Choroid plexus epithelial cell (primary cell): ENCODE data around the gene OSBPL9.

ENCODE experiments used
- DNase-seq: peaks from one replicate; pipeline ENCODE4 v3.0.0-alpha.2; 2010; ENCODE audit warnings: low read depth
- H3K4me3 ChIP-seq: 2 replicates; pipeline ENCODE4 v1.5.1; 2011; ENCODE audit warnings: low read depth, mild to moderate bottlenecking, control low read depth, low read length, moderate library complexity
- CTCF ChIP-seq: conservative IDR thresholded peaks from 2 replicates; pipeline ENCODE4 v1.5.1; 2011; ENCODE audit warnings: low read depth, mild to moderate bottlenecking, control low read depth, inconsistent platforms, low read length, moderate library complexity

The OSBPL9 gene

DNA sequence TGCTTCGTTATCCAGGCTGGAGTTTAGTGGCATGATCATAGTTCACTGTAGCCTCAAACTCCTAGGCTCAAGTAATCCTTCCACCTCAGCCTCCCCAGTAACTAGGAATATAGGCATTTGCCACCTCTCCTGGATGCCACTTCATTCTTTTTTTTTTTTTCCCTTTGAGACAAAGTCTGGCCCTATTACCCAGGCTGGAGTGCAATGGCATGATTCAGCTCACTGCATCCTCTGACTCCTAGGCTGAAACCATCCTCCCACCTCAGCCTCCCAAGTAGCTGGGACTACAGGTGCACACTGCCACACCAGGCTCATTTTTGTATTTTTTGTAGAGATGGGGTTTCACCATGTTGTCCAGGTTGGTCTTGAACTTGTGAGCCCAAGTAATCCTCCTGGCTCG, 19.3 kb downstream of the OSBPL9 start:
- DNase-seq: no peak
- no peak overlapping the region for H3K4me3 ChIP-seq
- no peak for TF ChIP-seq CTCF

DNA sequence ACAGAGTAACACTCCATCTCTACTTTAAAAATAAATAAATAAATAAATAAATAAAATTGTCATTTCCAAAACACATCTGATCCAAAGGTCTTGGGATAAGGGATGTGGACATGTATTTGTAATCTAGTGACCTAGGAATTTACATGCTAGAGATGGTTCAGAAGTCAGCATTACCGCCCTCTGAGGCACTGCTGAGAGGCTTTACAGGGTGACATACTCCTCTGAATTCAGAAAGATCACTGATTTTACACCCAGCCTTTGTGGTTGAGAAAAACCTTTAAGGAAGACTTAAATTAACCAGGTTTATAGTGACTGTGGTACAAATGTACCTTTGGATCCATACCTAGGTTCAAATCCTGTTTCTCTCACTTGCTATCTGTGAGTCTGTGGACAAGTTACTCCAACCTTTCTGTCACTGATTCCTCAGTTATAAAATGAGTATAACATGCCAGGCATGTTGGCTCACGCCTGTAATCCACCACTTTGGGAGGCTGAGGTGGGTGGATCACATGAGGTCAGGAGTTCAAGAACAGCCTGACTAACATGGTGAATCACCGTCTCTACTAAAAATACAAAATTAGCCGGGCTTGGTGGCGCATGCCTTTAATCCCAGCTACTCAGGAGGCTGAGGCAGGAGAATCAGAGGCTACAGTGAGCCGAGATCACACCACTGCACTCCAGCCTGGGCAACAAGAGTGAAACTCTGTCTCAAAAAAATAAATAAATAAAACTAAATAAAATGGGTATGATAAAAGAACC, 20.1 kb downstream of the OSBPL9 start:
- H3K4me3 ChIP-seq: no peak overlapping the region
- TF ChIP-seq CTCF: no peak
- peak; percentile 83 for DNase-seq

DNA sequence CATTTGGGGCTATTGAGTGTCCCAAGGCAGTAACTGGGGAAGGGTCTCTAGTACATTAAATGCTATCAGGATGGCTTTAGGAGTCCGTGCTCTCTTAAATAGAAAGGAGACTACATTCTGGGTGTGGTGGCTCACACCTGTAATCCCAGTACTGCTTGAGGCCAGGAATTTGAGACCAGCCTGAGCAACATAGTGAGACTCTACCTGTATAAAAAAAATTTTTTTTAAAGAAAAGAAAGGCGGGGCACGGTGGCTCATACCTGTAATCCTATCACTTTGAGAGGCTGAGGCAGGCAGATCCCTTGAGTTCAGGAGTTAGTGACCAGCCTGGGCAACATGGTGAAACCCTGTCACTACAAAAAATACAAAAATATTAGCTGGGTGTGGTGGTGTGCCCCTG, 21.5 kb downstream of the OSBPL9 start:
- TF ChIP-seq CTCF: no peak
- DNase-seq: no peak
- H3K4me3 ChIP-seq: no peak overlapping the region

DNA sequence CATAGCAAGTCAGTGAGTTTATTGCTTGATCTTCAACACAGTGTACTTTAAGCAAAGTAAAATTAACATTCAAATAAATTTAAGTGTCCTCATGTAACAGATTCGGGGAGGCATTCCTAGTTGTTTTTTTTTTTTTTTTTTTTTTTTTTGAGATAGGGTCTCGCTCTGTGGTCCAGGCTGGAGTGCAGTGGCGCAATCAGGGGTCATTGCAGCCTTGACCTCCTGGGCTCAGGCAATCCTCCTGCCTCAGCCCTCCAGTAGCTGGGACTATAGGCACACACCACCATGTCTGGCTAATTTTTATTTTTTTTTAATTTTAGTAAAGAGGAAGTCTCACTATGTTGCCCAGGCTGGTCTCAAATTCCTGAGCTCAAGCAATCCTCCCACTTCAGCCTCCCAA, 22.8 kb downstream of the OSBPL9 start:
- no peak for TF ChIP-seq CTCF
- no peak overlapping the region for H3K4me3 ChIP-seq
- DNase-seq: no peak

DNA sequence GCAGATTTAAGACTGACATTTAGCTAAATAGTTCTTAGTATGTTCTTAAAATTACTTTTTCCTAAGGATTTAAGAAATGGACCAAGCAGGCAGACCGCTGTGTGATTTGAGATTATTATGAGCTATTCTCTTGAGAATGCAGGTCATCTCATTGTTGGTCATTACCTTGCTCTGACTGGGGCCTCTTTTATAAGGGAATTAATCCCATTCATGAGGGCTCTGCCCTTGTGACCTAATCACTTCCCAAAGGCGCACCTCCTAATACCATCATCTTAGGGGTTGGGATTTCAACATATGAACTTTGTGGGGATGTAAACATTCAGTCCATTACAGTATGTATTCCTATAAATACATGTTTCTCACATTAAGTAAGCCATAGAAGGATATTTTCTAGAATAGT, 24.2 kb downstream of the OSBPL9 start:
- TF ChIP-seq CTCF: no peak
- DNase-seq: no peak
- no peak overlapping the region for H3K4me3 ChIP-seq

DNA sequence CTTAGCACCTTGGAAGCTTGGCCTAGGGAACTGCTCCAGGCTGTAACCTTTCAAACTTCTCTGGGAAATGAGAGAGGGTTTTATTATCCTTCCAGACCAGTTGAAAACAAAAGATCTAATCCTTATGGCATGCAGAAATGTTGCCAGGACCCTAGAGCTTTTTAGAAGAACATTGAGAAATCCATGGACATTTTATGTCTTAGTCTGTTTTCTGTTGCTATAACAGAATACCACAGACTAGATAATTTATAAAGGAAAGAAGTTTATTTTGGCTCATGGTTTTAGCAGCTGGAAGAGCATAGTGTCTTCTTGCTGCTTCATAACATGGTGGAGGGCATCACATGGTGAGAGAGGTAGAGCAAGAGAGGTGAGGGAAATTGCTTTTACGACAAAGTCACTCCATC, 25.8 kb downstream of the OSBPL9 start:
- no peak overlapping the region for H3K4me3 ChIP-seq
- DNase-seq: peak; percentile 97
- TF ChIP-seq CTCF: no peak

DNA sequence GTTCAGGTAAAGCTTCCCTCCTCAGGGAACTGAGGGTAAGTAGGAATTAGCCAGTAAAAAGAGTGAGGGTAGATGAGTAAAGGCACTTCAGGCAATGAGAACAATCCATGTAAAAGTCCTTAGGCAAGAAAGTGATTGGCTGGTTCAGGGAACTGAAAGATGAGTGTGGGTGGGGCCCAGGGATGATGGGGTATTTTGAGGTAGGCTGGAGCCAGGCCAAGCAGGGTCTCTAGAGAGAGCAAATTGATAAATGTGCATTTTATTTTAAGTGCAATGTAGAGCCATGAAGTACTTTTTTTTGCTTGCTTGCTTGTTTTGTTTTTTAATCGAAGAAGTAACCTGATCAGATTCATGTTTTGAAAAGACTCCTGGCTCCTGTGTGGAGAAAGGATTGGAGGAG, 26.5 kb downstream of the OSBPL9 start:
- no peak for TF ChIP-seq CTCF
- H3K4me3 ChIP-seq: no peak overlapping the region
- no peak for DNase-seq
